Mesenchymal stem cell (in vitro differentiated cells and primary cell): ENCODE results near the gene PKN3.
"Not testable (repeated sequence)": the region's sequence is repeated elsewhere in the genome, so short reads cannot be mapped to it uniquely, and the experiment has no call there.

Experiments
- DNase-seq: peaks from one replicate; pipeline ENCODE4 v3.0.0-alpha.2; 2013
- H2AFZ ChIP-seq: one replicate; pipeline ENCODE4 v1.6.1; 2013; ENCODE audit warnings: low read depth, mild to moderate bottlenecking, control low read depth, inconsistent platforms, low read length, moderate library complexity
- H2AK5ac ChIP-seq: 2 replicates; pipeline ENCODE4 v1.6.1; 2013; ENCODE audit warnings: low read length, moderate library complexity, mild to moderate bottlenecking, inconsistent platforms; ENCODE audit not compliant: severe bottlenecking
- H2BK120ac ChIP-seq: one replicate; pipeline ENCODE4 v1.6.1; 2013; ENCODE audit warnings: low read depth, mild to moderate bottlenecking, inconsistent platforms, low read length, moderate library complexity
- H2BK12ac ChIP-seq, 2 experiments: one replicate each; pipeline ENCODE4 v1.6.1; 2013; ENCODE audit warnings: inconsistent platforms in 2 of 2, low read length in 2 of 2, mild to moderate bottlenecking in 2 of 2, moderate library complexity in 2 of 2, control low read depth in 1 of 2
- H2BK15ac ChIP-seq: one replicate; pipeline ENCODE4 v1.6.1; 2013; ENCODE audit warnings: mild to moderate bottlenecking, low read depth, inconsistent platforms; ENCODE audit not compliant: poor library complexity, severe bottlenecking
- H2BK5ac ChIP-seq: 2 replicates; pipeline ENCODE4 v1.6.1; 2013; ENCODE audit warnings: low read depth, mild to moderate bottlenecking, low read length, control low read depth, inconsistent platforms; ENCODE audit not compliant: poor library complexity, severe bottlenecking
- H3K14ac ChIP-seq, 2 experiments: one replicate each; pipeline ENCODE4 v1.6.1; 2013; ENCODE audit warnings: inconsistent platforms in 2 of 2, low read length in 2 of 2, control low read depth in 1 of 2, mild to moderate bottlenecking in 1 of 2, moderate library complexity in 1 of 2
- H3K18ac ChIP-seq, 2 experiments: one replicate each; pipeline ENCODE4 v1.6.1; 2013; ENCODE audit warnings: inconsistent platforms in 2 of 2, low read length in 2 of 2, control low read depth in 1 of 2, low read depth in 1 of 2, mild to moderate bottlenecking in 1 of 2
- H3K23ac ChIP-seq, 2 experiments: one replicate each; pipeline ENCODE4 v1.6.1; 2013; ENCODE audit warnings: inconsistent platforms in 2 of 2, low read length in 2 of 2, mild to moderate bottlenecking in 2 of 2, moderate library complexity in 2 of 2, control low read depth in 1 of 2
- H3K27ac ChIP-seq: 2 replicates; pipeline ENCODE4 v1.5.1; 2013; ENCODE audit warnings: mild to moderate bottlenecking, moderate library complexity, low read length, control low read depth, inconsistent platforms; ENCODE audit not compliant: poor library complexity, severe bottlenecking
- H3K27me3 ChIP-seq, 2 experiments: 2 replicates each; pipeline versions ENCODE4 v1.6.1 to v1.7.0; 2013; ENCODE audit warnings: low read length in 2 of 2, mild to moderate bottlenecking in 2 of 2, moderate library complexity in 2 of 2, control low read depth in 1 of 2, inconsistent platforms in 1 of 2; ENCODE audit not compliant: control insufficient read depth in 1 of 2, insufficient read depth in 1 of 2
- H3K36me3 ChIP-seq, 2 experiments: 2 replicates each; pipeline versions ENCODE4 v1.6.1 to v1.7.0; 2013; ENCODE audit warnings: low read length in 2 of 2, control low read depth in 1 of 2, inconsistent platforms in 1 of 2, low read depth in 1 of 2, mild to moderate bottlenecking in 1 of 2; ENCODE audit not compliant: insufficient read depth in 2 of 2, control insufficient read depth in 1 of 2
- H3K4ac ChIP-seq, 2 experiments: one replicate each; pipeline ENCODE4 v1.6.1; 2013; ENCODE audit warnings: inconsistent platforms in 2 of 2, low read length in 2 of 2, mild to moderate bottlenecking in 2 of 2, moderate library complexity in 2 of 2, control low read depth in 1 of 2, low read depth in 1 of 2
- H3K4me1 ChIP-seq: 2 replicates; pipeline ENCODE4 v1.6.1; 2013; ENCODE audit warnings: low read depth, low read length, control low read depth; ENCODE audit not compliant: control insufficient read depth, insufficient read depth
- H3K4me2 ChIP-seq: 2 replicates; pipeline ENCODE4 v1.6.1; 2013; ENCODE audit warnings: low read length, mild to moderate bottlenecking, inconsistent platforms; ENCODE audit not compliant: poor library complexity, severe bottlenecking
- H3K4me3 ChIP-seq, 2 experiments: 2 replicates each; pipeline versions ENCODE4 v1.5.1 to v1.7.0; 2013; ENCODE audit warnings: low read length in 2 of 2, mild to moderate bottlenecking in 2 of 2, control low read depth in 1 of 2, low read depth in 1 of 2; ENCODE audit not compliant: insufficient read depth in 1 of 2
- H3K79me1 ChIP-seq: replicated peaks from 2 replicates; pipeline ENCODE4 v1.6.1; 2013; ENCODE audit warnings: mild to moderate bottlenecking, control low read depth, low read length, inconsistent platforms; ENCODE audit not compliant: poor library complexity, severe bottlenecking
- H3K9ac ChIP-seq: 2 replicates; pipeline ENCODE4 v1.7.0; 2013; ENCODE audit warnings: mild to moderate bottlenecking, low read length, moderate library complexity
- H3K9me3 ChIP-seq: 2 replicates; pipeline ENCODE4 v1.7.0; 2013; ENCODE audit warnings: mild to moderate bottlenecking, low read length; ENCODE audit not compliant: control insufficient read depth
- H4K8ac ChIP-seq: one replicate; pipeline ENCODE4 v1.6.1; 2013; ENCODE audit warnings: inconsistent platforms, mild to moderate bottlenecking, low read length, moderate library complexity
- H4K91ac ChIP-seq: one replicate; pipeline ENCODE4 v1.6.1; 2013; ENCODE audit warnings: mild to moderate bottlenecking, low read length, inconsistent platforms
- WGBS: methylation state at CpG from one replicate; pipeline ENCODE4 v1.1.7; 2013; ENCODE audit warnings: mixed read lengths; 5-methylcytosine and 5-hydroxymethylcytosine counted together

The PKN3 gene

GRCh38 chr9:128657344-128657704 is 45.0 kb upstream of the PKN3 start:
- WGBS = 97% methylated on average over 13 of the region's 13 CpGs

GRCh38 chr9:128657796-128658195 is 44.5 kb upstream of the PKN3 start:
- Histone ChIP-seq H3K9ac (no peak overlapping the region), H3K36me3 (no peaks in the 10 kb centered on the region), H3K18ac (no peak overlapping the region), H3K27me3 (no peaks in the 10 kb centered on the region), H3K14ac (no peak overlapping the region), H3K4me3 (no peak overlapping the region), H3K79me1 (peaks cover 9% of the 10 kb centered on the region), H2BK12ac (no peak overlapping the region), H3K27ac (no peak overlapping the region), H4K8ac (no peak overlapping the region), H2BK15ac (no peak overlapping the region), H3K4me2 (no peak overlapping the region), H3K4ac (no peak overlapping the region), H2AFZ (no peak overlapping the region), H2AK5ac (no peak overlapping the region), H3K9me3 (no peaks in the 10 kb centered on the region), H2BK5ac (no peak overlapping the region), H3K4me1 (peaks cover 2% of the 10 kb centered on the region), H2BK120ac (no peak overlapping the region), H3K23ac (no peak overlapping the region), H4K91ac (no peak overlapping the region)
- WGBS = 90% methylated on average over 2 of the region's 3 CpGs
- no peak for DNase-seq

More at GRCh38 chr9:128657344-128657704, 45.0 kb upstream of the PKN3 start:
- Histone ChIP-seq H4K8ac (no peak overlapping the region), H2BK5ac (no peak overlapping the region), H3K27me3 (no peaks in the 10 kb centered on the region), H3K9me3 (no peaks in the 10 kb centered on the region), H2AFZ (no peak overlapping the region), H3K9ac (peak overlapping the region; percentile 94), H4K91ac (no peak overlapping the region), H2AK5ac (no peak overlapping the region), H3K4me1 (peaks cover 2% of the 10 kb centered on the region), H3K27ac (peak overlapping the region; percentile 95), H3K23ac (no peak overlapping the region), H3K4ac (no peak overlapping the region), H2BK12ac (no peak overlapping the region), H3K4me2 (no peak overlapping the region), H3K14ac (no peak overlapping the region), H2BK120ac (no peak overlapping the region), H3K79me1 (peaks cover 9% of the 10 kb centered on the region), H2BK15ac (no peak overlapping the region), H3K36me3 (no peaks in the 10 kb centered on the region), H3K4me3 (peak overlapping the region in 1 of 2 experiments; percentile 82), H3K18ac (no peak overlapping the region)
- no peak for DNase-seq

GRCh38 chr9:128666481-128666941 is 35.8 kb upstream of the PKN3 start:
- H3K36me3 ChIP-seq, H4K8ac ChIP-seq, H3K27ac ChIP-seq, H3K14ac ChIP-seq, H3K4me2 ChIP-seq, H3K9me3 ChIP-seq, H3K9ac ChIP-seq, H2BK120ac ChIP-seq, H2BK15ac ChIP-seq, H2AK5ac ChIP-seq, H3K23ac ChIP-seq, H3K4me1 ChIP-seq, H2BK5ac ChIP-seq, H3K27me3 ChIP-seq, H3K4ac ChIP-seq, H2AFZ ChIP-seq, H4K91ac ChIP-seq, H3K4me3 ChIP-seq, H3K18ac ChIP-seq, H3K79me1 ChIP-seq, H2BK12ac ChIP-seq: not testable (repeated sequence)
- DNase-seq = peak; percentile 40
- 88% methylated on average over 8 of the region's 8 CpGs for WGBS

GRCh38 chr9:128669786-128670185 is 32.5 kb upstream of the PKN3 start:
- Histone ChIP-seq H3K36me3 (no peaks in the 10 kb centered on the region), H3K18ac (no peak overlapping the region), H3K4me3 (no peak overlapping the region), H3K4me2 (no peak overlapping the region), H2BK5ac (no peak overlapping the region), H4K91ac (no peak overlapping the region), H3K27me3 (no peaks in the 10 kb centered on the region), H2BK15ac (no peak overlapping the region), H4K8ac (no peak overlapping the region), H2AK5ac (no peak overlapping the region), H2AFZ (no peak overlapping the region), H3K9me3 (no peaks in the 10 kb centered on the region), H3K79me1 (peaks cover 2% of the 10 kb centered on the region), H3K4me1 (no peaks in the 10 kb centered on the region), H3K14ac (no peak overlapping the region), H2BK12ac (no peak overlapping the region), H3K4ac (no peak overlapping the region), H2BK120ac (no peak overlapping the region), H3K23ac (no peak overlapping the region), H3K27ac (no peak overlapping the region), H3K9ac (no peak overlapping the region)
- WGBS = 92% methylated on average over 6 of the region's 6 CpGs
- DNase-seq = no peak
